LNCaP clone FGC (cell line): ENCODE data around the gene PNPLA6.

Experiments used
- DNase-seq: peaks from one replicate; pipeline ENCODE4 v3.0.0-alpha.2; 2011; ENCODE audit warnings: low read depth
- H3K4me3 ChIP-seq: 2 replicates; pipeline ENCODE4 v1.5.1; 2011; ENCODE audit warnings: mild to moderate bottlenecking, low read depth, low read length, control low read depth
- CTCF ChIP-seq: IDR thresholded peaks from 2 replicates; pipeline ENCODE4 v1.5.1; 2012; ENCODE audit warnings: mild to moderate bottlenecking; ENCODE audit not compliant: control insufficient read depth, insufficient read depth; ENCODE audit errors: extremely low read depth

The PNPLA6 gene

GRCh38 chr19:7515110-7515644, 20.3 kb upstream of the PNPLA6 start:
- no peak for TF ChIP-seq CTCF
- H3K4me3 ChIP-seq, result peak overlapping the region; percentile 50
- DNase-seq, result no peak

- TF ChIP-seq CTCF, result no peak
- no peak for DNase-seq
- peak within 1 kb of the TSS; percentile 86 for H3K4me3 ChIP-seq
Observed at GRCh38 chr19:7515645-7516151, 19.8 kb upstream of the PNPLA6 start, which contains the start of gene ZNF358. TSS of gene ZNF358 (plus strand) at chr19:7516103. CDS start at chr19:7519243, 3,140 bp downstream.

GRCh38 chr19:7516333-7516732, 19.2 kb upstream of the PNPLA6 start:
- peak overlapping the region; percentile 86 for H3K4me3 ChIP-seq
- TF ChIP-seq CTCF, result no peak
- no peak for DNase-seq

GRCh38 chr19:7516878-7517277, 18.6 kb upstream of the PNPLA6 start:
- DNase-seq, result no peak
- H3K4me3 ChIP-seq, result peak overlapping the region; percentile 86
- TF ChIP-seq CTCF, result no peak

GRCh38 chr19:7519361-7520130, 16.0 kb upstream of the PNPLA6 start:
- no peak for DNase-seq
- TF ChIP-seq CTCF, result no peak
- no peak overlapping the region for H3K4me3 ChIP-seq

GRCh38 chr19:7520131-7521051, 15.1 kb upstream of the PNPLA6 start:
- H3K4me3 ChIP-seq, result no peak overlapping the region
- TF ChIP-seq CTCF, result no peak
- no peak for DNase-seq
